HepG2 (cell line): Measurements from ENCODE around the gene BOD1. TPM values are rescaled to one million over a fixed set of nuclear protein-coding genes. Genes with fewer than 3 reads are reported as not detected.

Experiments used
- ATAC-seq: fragments of 200-7000 bp; cut with Tn5 transposase; 3 replicates; pipeline ENCODE4 v1.9.1; 2020; ENCODE audit warnings: mild to moderate bottlenecking, moderate library complexity
- BruUV-seq: library from RNA; stranded (reverse); fragments of 400-500 nt; replicated peaks from 2 replicates; lab custom pipeline; 2021; lab: Mats Ljungman, UMichigan
- CTCF ChIA-PET: fragments of 300-600 bp; formaldehyde crosslinking; extraction: SDS; loops from one replicate; lab custom pipeline; 2021; ENCODE audit warnings: low total read pairs, inconsistent platforms, low intra/inter-chr PET ratio; lab: Yijun Ruan, JAX
- POLR2A ChIA-PET: fragments of 350-600 bp; sonication (Branson Sonifier 250); formaldehyde crosslinking; loops from one replicate; lab custom pipeline; 2020; ENCODE audit warnings: antibody characterized with exemption, inconsistent platforms; lab: Yijun Ruan, JAX
- DNase-seq: peaks from one replicate; pipeline ENCODE4 v3.0.0-alpha.2; 2015; ENCODE audit warnings: low spot score
- FAIRE-seq: peaks from 3 replicates; lab custom pipeline; 2011; peaks lifted over from hg19 to GRCh38; lab: Jason Lieb, UNC
- H2AFZ ChIP-seq: one replicate; pipeline ENCODE4 v1.6.1; 2011; ENCODE audit warnings: low read length, inconsistent platforms
- H3K27ac ChIP-seq: fragments of 300-600 bp; 3 replicates; pipeline ENCODE4 v1.8.0; 2011; ENCODE audit warnings: mixed run types, mild to moderate bottlenecking, mixed read lengths, low read length, inconsistent platforms; ENCODE audit not compliant: insufficient read depth; ENCODE audit errors: extremely low read length
- H3K27me3 ChIP-seq, 2 experiments: fragments of 200-600 bp in 1 of 2; 2 replicates in 1 of 2; 3 replicates in 1 of 2; pipeline versions ENCODE4 v1.6.0 to v1.8.0; 2011; ENCODE audit warnings: low read length in 2 of 2, mild to moderate bottlenecking in 2 of 2, moderate library complexity in 2 of 2, inconsistent platforms in 1 of 2; ENCODE audit not compliant: insufficient read depth in 2 of 2, control insufficient read depth in 1 of 2
- H3K36me3 ChIP-seq, 2 experiments: fragments of 200-600 bp in 1 of 2; replicated peaks in 1 of 2; 2 replicates in 1 of 2; 3 replicates in 1 of 2; pipeline versions ENCODE4 v1.5.1 to v1.8.0; 2011; ENCODE audit warnings: low read length in 2 of 2, inconsistent platforms in 1 of 2; ENCODE audit not compliant: insufficient read depth in 2 of 2, control insufficient read depth in 1 of 2
- H3K4me1 ChIP-seq: 2 replicates; pipeline ENCODE4 v1.5.1; 2012; ENCODE audit warnings: low read length, inconsistent platforms; ENCODE audit not compliant: insufficient read depth
- H3K4me2 ChIP-seq: 2 replicates; pipeline ENCODE4 v1.6.0; 2011; ENCODE audit warnings: low read depth, low read length, inconsistent platforms
- H3K4me3 ChIP-seq, 3 experiments: fragments of 200-600 bp in 1 of 3; sonication (generic), shearing (Covaris generic) in 1 of 3; replicated peaks in 1 of 3; 2 replicates each; pipeline ENCODE4 v1.5.1; 2011 to 2016; ENCODE audit warnings: low read length in 3 of 3, inconsistent platforms in 2 of 3, low read depth in 2 of 3, mild to moderate bottlenecking in 2 of 3, control low read depth in 1 of 3, mixed read lengths in 1 of 3; ENCODE audit not compliant: insufficient read depth in 1 of 3
- H3K79me2 ChIP-seq: one replicate; pipeline ENCODE4 v1.6.1; 2011; ENCODE audit warnings: low read length, inconsistent platforms; ENCODE audit not compliant: insufficient read depth
- H3K9ac ChIP-seq: 2 replicates; pipeline ENCODE4 v1.6.0; 2011; ENCODE audit warnings: mild to moderate bottlenecking, low read depth, low read length, inconsistent platforms; ENCODE audit not compliant: insufficient read depth
- H3K9me3 ChIP-seq: 2 replicates; pipeline ENCODE4 v1.5.1; 2012; ENCODE audit warnings: mild to moderate bottlenecking, low read length
- H4K20me1 ChIP-seq: 2 replicates; pipeline ENCODE4 v1.6.0; 2011; ENCODE audit warnings: inconsistent platforms, mild to moderate bottlenecking, low read length, moderate library complexity; ENCODE audit not compliant: insufficient read depth
- ELF4 ChIP-seq: sonication (generic); formaldehyde crosslinking; IDR thresholded peaks from 2 replicates; pipeline ENCODE4 v1.5.0; 2020; ENCODE audit warnings: missing genetic modification reagents, mild to moderate bottlenecking, moderate library complexity, borderline replicate concordance
- ERF ChIP-seq: IDR thresholded peaks from 2 replicates; pipeline ENCODE4 v1.6.1; 2018; ENCODE audit warnings: missing biosample characterization, missing genetic modification reagents
- HOXA7 ChIP-seq: sonication (generic); formaldehyde crosslinking; IDR thresholded peaks from 2 replicates; pipeline ENCODE4 v1.8.1; 2022; ENCODE audit warnings: mild to moderate bottlenecking, missing genetic modification reagents, moderate library complexity
- KDM4B ChIP-seq: sonication (generic); formaldehyde crosslinking; IDR thresholded peaks from 2 replicates; pipeline ENCODE4 v1.4.0; 2020; ENCODE audit warnings: missing genetic modification reagents
- PHF8 ChIP-seq: sonication (generic); formaldehyde crosslinking; IDR thresholded peaks from 2 replicates; pipeline ENCODE4 v1.5.0; 2020; ENCODE audit warnings: missing genetic modification reagents
- RELA ChIP-seq: sonication (generic); formaldehyde crosslinking; IDR thresholded peaks from 2 replicates; pipeline ENCODE4 v1.4.0; 2020; ENCODE audit warnings: missing genetic modification reagents
- SP5 ChIP-seq: IDR thresholded peaks from 2 replicates; pipeline ENCODE4 v1.6.1; 2016; ENCODE audit warnings: low read depth, borderline replicate concordance
- ZBTB39 ChIP-seq: sonication (generic); formaldehyde crosslinking; IDR thresholded peaks from 2 replicates; pipeline ENCODE4 v1.5.0; 2020; ENCODE audit warnings: missing genetic modification reagents
- ZNF232 ChIP-seq: sonication (generic); formaldehyde crosslinking; IDR thresholded peaks from 2 replicates; pipeline ENCODE4 v1.4.0; 2020; ENCODE audit warnings: missing genetic modification reagents, borderline replicate concordance
- ZNF335 ChIP-seq: sonication (generic); formaldehyde crosslinking; IDR thresholded peaks from 2 replicates; pipeline ENCODE4 v1.4.0; 2020; ENCODE audit warnings: missing genetic modification reagents
- ZNF652 ChIP-seq: IDR thresholded peaks from 2 replicates; pipeline ENCODE4 v1.6.1; 2016; ENCODE audit warnings: low read depth, borderline replicate concordance
- WGBS: methylation state at CpG from one replicate; pipeline ENCODE4 v1.1.6; 2017; ENCODE audit warnings: low lambda C conversion rate; 5-methylcytosine and 5-hydroxymethylcytosine counted together
- in situ Hi-C: cut with HindIII; loops from 2 replicates; pipeline ENCODE4 v1.10.0; 2017; ENCODE audit warnings: low pct_unique_long_range_greater_than_20kb; ENCODE audit not compliant: extremely low pct_ligation_motif_present
- intact Hi-C: fragments of 100-400 bp; cut with micrococcal nuclease; formaldehyde crosslinking; loops from one replicate; pipeline ENCODE4 v1.10.0; 2022; ENCODE audit not compliant: unreplicated experiment
- polyA plus RNA-seq, 8 experiments: library from polyadenylated mRNA; depleted of rRNA in 3 of 8; stranded (reverse) in 7 of 8; unstranded in 1 of 8; fragments of >200 nt; fragmentation: Illumina TruSeq in 4 of 8; extraction: Trizol in 4 of 8; gene quantifications; 2 replicates each; pipeline versions ENCODE4 v1.2.1 to v1.2.3, GENCODE V29; 2011 to 2016; ENCODE audit warnings: low read depth in 4 of 8, missing spikeins in 1 of 8, mixed read lengths in 1 of 8; ENCODE audit not compliant: insufficient read depth in 1 of 8
- total RNA-seq, 5 experiments: library from RNA; depleted of rRNA; stranded (reverse); fragments of >200 nt; fragmentation: Illumina TruSeq; extraction: Trizol; gene quantifications; 2 replicates each; pipeline ENCODE4 v1.2.3, GENCODE V29; 2016; ENCODE audit warnings: low read depth in 1 of 5
- TF ChIP-seq, protein P1 (sequence below): sonication (generic); formaldehyde crosslinking; IDR thresholded peaks from 2 replicates; pipeline ENCODE4 v1.5.0; 2020; ENCODE audit warnings: mild to moderate bottlenecking, missing genetic modification reagents, borderline replicate concordance
- TF ChIP-seq, protein P2 (sequence below): sonication (generic); formaldehyde crosslinking; conservative IDR thresholded peaks from 2 replicates; pipeline ENCODE4 v1.4.0; 2020; ENCODE audit warnings: missing genetic modification reagents

The BOD1 gene
- total and polyA plus RNA-seq, 2 of the 13 experiments (the other 11 are each of a cell fraction or from before 2014, with no cell fraction given), result 81.5 to 103 TPM

GRCh38 chr5:173577166-173577565 lies 39.3 kb downstream of the BOD1 start:
- H3K36me3 ChIP-seq, result no peaks in the 10 kb centered on the region
- TF ChIP-seq PHF8 (CRISPR knock-in tag) (no peak), RELA (CRISPR knock-in tag) (no peak), HOXA7 (CRISPR knock-in tag) (no peak), ZNF652 (CRISPR knock-in tag) (no peak)
- H2AFZ ChIP-seq, result no peak overlapping the region
- 50% methylated on average over 3 of the region's 3 CpGs for WGBS
- no peak for ATAC-seq
- no peak overlapping the region for H3K27ac ChIP-seq
- in situ Hi-C loops, result no loop called here
- no peaks in the 10 kb centered on the region for H3K4me1 ChIP-seq
- intact Hi-C loops, result loop anchor here (10.0 kb wide), 1 partner anchor 122 kb away; no protein-coding TSS in a partner anchor
- H3K27me3 ChIP-seq, result peaks cover 0 to 18% of the 10 kb centered on the region in 2 experiments; a peak in 3 of 5 replicates
- H3K4me2 ChIP-seq, result no peak overlapping the region
- no peak overlapping the region for H3K4me3 ChIP-seq
- DNase-seq, result no peak
- FAIRE-seq, result no peak
- H3K9me3 ChIP-seq, result peaks cover 6% of the 10 kb centered on the region; the same call in 1 of the 2 replicates
- H4K20me1 ChIP-seq, result no peaks in the 10 kb centered on the region
- ChIA-PET POLR2A (no interaction called here), CTCF (no interaction called here)
- no peaks in the 10 kb centered on the region for H3K79me2 ChIP-seq
- H3K9ac ChIP-seq, result no peak overlapping the region
- BruUV-seq, result no TSS peak

- BruUV-seq, result no TSS peak
- ATAC-seq, result no peak
- H3K27ac ChIP-seq, result no peak overlapping the region
- POLR2A ChIA-PET, result no interaction called here
- no peak overlapping the region for H3K9ac ChIP-seq
- H3K4me2 ChIP-seq, result no peak overlapping the region
- H2AFZ ChIP-seq, result no peak overlapping the region
- CTCF ChIA-PET, result no interaction called here
- H3K79me2 ChIP-seq, result no peaks in the 10 kb centered on the region
- peaks cover 6% of the 10 kb centered on the region; the same call in 1 of the 2 replicates for H3K9me3 ChIP-seq
- H4K20me1 ChIP-seq, result no peaks in the 10 kb centered on the region
- 47% methylated on average over 6 of the region's 6 CpGs for WGBS
- intact Hi-C loops (loop anchor here (10.0 kb wide), 1 partner anchor 121 kb away; no protein-coding TSS in a partner anchor), in situ Hi-C loops (no loop called here)
- H3K4me1 ChIP-seq, result no peaks in the 10 kb centered on the region
- H3K36me3 ChIP-seq, result no peaks in the 10 kb centered on the region
- H3K4me3 ChIP-seq, result no peak overlapping the region
- FAIRE-seq, result no peak
- DNase-seq, result no peak
- H3K27me3 ChIP-seq, result peaks cover 0 to 23% of the 10 kb centered on the region in 2 experiments; a peak in 3 of 5 replicates
- TF ChIP-seq ZNF232 (CRISPR knock-in tag) (no peak), ERF (no peak), SP5 (CRISPR knock-in tag) (no peak), KDM4B (CRISPR knock-in tag) (no peak), ZNF335 (CRISPR knock-in tag) (no peak), ZBTB39 (CRISPR knock-in tag) (no peak), ELF4 (CRISPR knock-in tag) (no peak)
- TF ChIP-seq, protein P1, sequence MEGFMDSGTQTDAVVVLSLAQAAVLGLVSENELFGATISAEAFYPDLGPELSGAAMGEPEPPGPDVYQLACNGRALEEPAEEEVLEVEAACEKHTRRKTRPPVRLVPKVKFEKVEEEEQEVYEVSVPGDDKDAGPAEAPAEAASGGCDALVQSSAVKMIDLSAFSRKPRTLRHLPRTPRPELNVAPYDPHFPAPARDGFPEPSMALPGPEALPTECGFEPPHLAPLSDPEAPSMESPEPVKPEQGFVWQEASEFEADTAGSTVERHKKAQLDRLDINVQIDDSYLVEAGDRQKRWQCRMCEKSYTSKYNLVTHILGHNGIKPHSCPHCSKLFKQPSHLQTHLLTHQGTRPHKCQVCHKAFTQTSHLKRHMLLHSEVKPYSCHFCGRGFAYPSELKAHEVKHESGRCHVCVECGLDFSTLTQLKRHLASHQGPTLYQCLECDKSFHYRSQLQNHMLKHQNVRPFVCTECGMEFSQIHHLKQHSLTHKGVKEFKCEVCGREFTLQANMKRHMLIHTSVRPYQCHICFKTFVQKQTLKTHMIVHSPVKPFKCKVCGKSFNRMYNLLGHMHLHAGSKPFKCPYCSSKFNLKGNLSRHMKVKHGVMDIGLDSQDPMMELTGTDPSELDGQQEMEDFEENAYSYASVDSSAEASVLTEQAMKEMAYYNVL (CRISPR knock-in tag), result no peak
- TF ChIP-seq, protein P2, sequence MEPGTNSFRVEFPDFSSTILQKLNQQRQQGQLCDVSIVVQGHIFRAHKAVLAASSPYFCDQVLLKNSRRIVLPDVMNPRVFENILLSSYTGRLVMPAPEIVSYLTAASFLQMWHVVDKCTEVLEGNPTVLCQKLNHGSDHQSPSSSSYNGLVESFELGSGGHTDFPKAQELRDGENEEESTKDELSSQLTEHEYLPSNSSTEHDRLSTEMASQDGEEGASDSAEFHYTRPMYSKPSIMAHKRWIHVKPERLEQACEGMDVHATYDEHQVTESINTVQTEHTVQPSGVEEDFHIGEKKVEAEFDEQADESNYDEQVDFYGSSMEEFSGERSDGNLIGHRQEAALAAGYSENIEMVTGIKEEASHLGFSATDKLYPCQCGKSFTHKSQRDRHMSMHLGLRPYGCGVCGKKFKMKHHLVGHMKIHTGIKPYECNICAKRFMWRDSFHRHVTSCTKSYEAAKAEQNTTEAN (CRISPR knock-in tag), result no peak
Measured at GRCh38 chr5:173575985-173576384, 40.5 kb downstream of the BOD1 start.
